K562 (cell line): Measurements from ENCODE around the gene ARHGEF12. TPM values are rescaled to one million over a fixed set of nuclear protein-coding genes. Genes with fewer than 3 reads are reported as not detected.

Source experiments
- ATAC-seq: fragments of 200-7000 bp; cut with Tn5 transposase; 3 replicates; pipeline ENCODE4 v1.9.1; 2020; ENCODE audit warnings: moderate library complexity
- BruUV-seq: library from RNA; stranded (reverse); fragments of 400-500 nt; replicated peaks from 2 replicates; lab custom pipeline; 2021; lab: Mats Ljungman, UMichigan
- CTCF ChIA-PET: fragments of 300-600 bp; formaldehyde crosslinking; extraction: SDS; loops from one replicate; lab custom pipeline; 2021; ENCODE audit warnings: low intra/inter-chr PET ratio; lab: Yijun Ruan, JAX
- POLR2A ChIA-PET: fragments of 300-600, 350-650 bp; sonication (Branson Sonifier 250); formaldehyde crosslinking; extraction: SDS; loops from one replicate; lab custom pipeline; 2021; ENCODE audit warnings: antibody characterized with exemption, inconsistent platforms; lab: Yijun Ruan, JAX
- DNase-seq, 4 experiments: peaks; one replicate each; pipeline versions ENCODE4 v3.0.0 to v3.0.0-alpha.2; 2011 to 2018; ENCODE audit warnings: low spot score in 3 of 4, mixed read lengths in 3 of 4; ENCODE audit errors: extremely low read depth in 1 of 4
- FAIRE-seq: peaks from 2 replicates; lab custom pipeline; 2011; peaks lifted over from hg19 to GRCh38; lab: Jason Lieb, UNC
- H2AFZ ChIP-seq: 2 replicates; pipeline ENCODE4 v1.6.0; 2011; ENCODE audit warnings: low read depth, low read length, control low read depth, inconsistent platforms
- H3K27ac ChIP-seq: fragments of 200-600 bp; 3 replicates; pipeline ENCODE4 v1.8.0; 2011; ENCODE audit warnings: low read depth, mild to moderate bottlenecking, control low read depth, inconsistent platforms, low read length, moderate library complexity, mixed read lengths; ENCODE audit errors: extremely low read depth
- H3K27me3 ChIP-seq, 2 experiments: fragments of 300-600 bp in 1 of 2; 2 replicates in 1 of 2; 3 replicates in 1 of 2; pipeline versions ENCODE4 v1.6.0 to v1.8.0; 2011; ENCODE audit warnings: inconsistent platforms in 2 of 2, low read length in 2 of 2, mild to moderate bottlenecking in 1 of 2, mixed read lengths in 1 of 2, moderate library complexity in 1 of 2; ENCODE audit not compliant: control insufficient read depth in 2 of 2, insufficient read depth in 2 of 2
- H3K36me3 ChIP-seq: fragments of 300-600 bp; 3 replicates; pipeline ENCODE4 v1.8.0; 2011; ENCODE audit warnings: mild to moderate bottlenecking, low read length, inconsistent platforms; ENCODE audit not compliant: control insufficient read depth, insufficient read depth
- H3K4me1 ChIP-seq, 2 experiments: fragments of 200-600 bp in 1 of 2; replicated peaks in 1 of 2; 2 replicates in 1 of 2; 3 replicates in 1 of 2; pipeline versions ENCODE4 v1.5.1 to v1.8.0; 2011; ENCODE audit warnings: inconsistent platforms in 2 of 2, low read length in 2 of 2, mild to moderate bottlenecking in 1 of 2, mixed read lengths in 1 of 2, moderate library complexity in 1 of 2; ENCODE audit not compliant: control insufficient read depth in 2 of 2, insufficient read depth in 2 of 2
- H3K4me2 ChIP-seq: 2 replicates; pipeline ENCODE4 v1.6.1; 2011; ENCODE audit warnings: low read length, control low read depth, inconsistent platforms, mixed read lengths; ENCODE audit not compliant: insufficient read depth
- H3K4me3 ChIP-seq: fragments of 200-600 bp; sonication (generic), shearing (Covaris generic); 2 replicates; pipeline ENCODE4 v1.5.1; 2016; ENCODE audit warnings: control low read depth, inconsistent platforms
- H3K79me2 ChIP-seq: fragments of 200-600 bp; 3 replicates; pipeline ENCODE4 v1.8.0; 2011; ENCODE audit warnings: low read length, inconsistent platforms; ENCODE audit not compliant: control insufficient read depth, insufficient read depth
- H3K9ac ChIP-seq, 2 experiments: 2 replicates each; pipeline versions ENCODE4 v1.6.0 to v1.6.1; 2011; ENCODE audit warnings: low read depth in 2 of 2, low read length in 2 of 2, control low read depth in 1 of 2, inconsistent platforms in 1 of 2, mild to moderate bottlenecking in 1 of 2, mixed read lengths in 1 of 2; ENCODE audit not compliant: insufficient read depth in 1 of 2
- H3K9me1 ChIP-seq: one replicate; pipeline ENCODE4 v1.6.0; 2011; ENCODE audit warnings: inconsistent platforms, mild to moderate bottlenecking, low read length, moderate library complexity; ENCODE audit not compliant: control insufficient read depth, insufficient read depth
- H3K9me3 ChIP-seq: replicated peaks from 2 replicates; pipeline ENCODE4 v1.5.1; 2011; ENCODE audit warnings: low read depth, low read length, inconsistent platforms; ENCODE audit not compliant: control insufficient read depth, insufficient read depth
- H4K20me1 ChIP-seq: replicated peaks from 2 replicates; pipeline ENCODE4 v1.6.1; 2011; ENCODE audit warnings: low read length, inconsistent platforms, mixed read lengths; ENCODE audit not compliant: control insufficient read depth, insufficient read depth
- BRCA1 ChIP-seq, 2 experiments: fragments of 450-650 bp in 1 of 2; sonication (generic) in 1 of 2; formaldehyde crosslinking in 1 of 2; IDR thresholded peaks; 2 replicates each; pipeline versions ENCODE4 v1.5.0 to v1.6.1; 2017 to 2020; ENCODE audit warnings: mild to moderate bottlenecking in 1 of 2, missing genetic modification reagents in 1 of 2
- CBFA2T2 ChIP-seq: fragments of 450-650 bp; conservative IDR thresholded peaks from 2 replicates; pipeline ENCODE4 v1.6.1; 2017; ENCODE audit warnings: mild to moderate bottlenecking
- CBX3 ChIP-seq, 2 experiments: IDR thresholded peaks; 1 replicate in 1 of 2; 2 replicates in 1 of 2; pipeline ENCODE4 v1.6.1; 2012; ENCODE audit warnings: inconsistent platforms in 2 of 2, low read length in 2 of 2, borderline replicate concordance in 1 of 2, control low read depth in 1 of 2
- CLOCK ChIP-seq: fragments of 250-450 bp; sonication (Bioruptor Pico); IDR thresholded peaks from 2 replicates; pipeline ENCODE4 v1.4.0; 2020; ENCODE audit warnings: mild to moderate bottlenecking, moderate library complexity, borderline replicate concordance
- GATA2 ChIP-seq: sonication (generic); formaldehyde crosslinking; IDR thresholded peaks from 2 replicates; pipeline ENCODE4 v1.4.0; 2020; ENCODE audit warnings: mild to moderate bottlenecking, missing genetic modification reagents
- GMEB1 ChIP-seq: fragments of 250-450 bp; sonication (Bioruptor Pico); IDR thresholded peaks from 2 replicates; pipeline ENCODE4 v1.4.0; 2020; ENCODE audit warnings: mild to moderate bottlenecking
- HMG20B ChIP-seq: fragments of 250-450 bp; sonication (Bioruptor Pico); IDR thresholded peaks from 2 replicates; pipeline ENCODE4 v1.5.0; 2021; ENCODE audit warnings: mild to moderate bottlenecking
- KDM2B ChIP-seq: fragments of 250-450 bp; sonication (Bioruptor Pico); IDR thresholded peaks from 2 replicates; pipeline ENCODE4 v1.8.0; 2021; ENCODE audit warnings: mild to moderate bottlenecking, moderate library complexity
- MCM7 ChIP-seq, 2 experiments: fragments of 450-650 bp; IDR thresholded peaks; 2 replicates each; pipeline ENCODE4 v1.6.1; 2016 to 2018
- NCOR1 ChIP-seq: fragments of 450-650 bp; IDR thresholded peaks from 2 replicates; pipeline ENCODE4 v1.6.1; 2016; ENCODE audit warnings: mild to moderate bottlenecking, moderate library complexity
- PURB ChIP-seq: sonication (generic); formaldehyde crosslinking; IDR thresholded peaks from 2 replicates; pipeline ENCODE4 v1.9.0; 2021; ENCODE audit warnings: low read depth, mild to moderate bottlenecking, missing genetic modification reagents
- RUNX1 ChIP-seq: sonication (generic); IDR thresholded peaks from 2 replicates; pipeline ENCODE4 v1.6.1; 2016; ENCODE audit warnings: antibody characterized with exemption, low read depth
- SMARCA4 ChIP-seq: fragments of 450-650 bp; IDR thresholded peaks from 2 replicates; pipeline ENCODE4 v1.6.1; 2016
- YY1 ChIP-seq, 3 experiments: IDR thresholded peaks; 2 replicates each; pipeline ENCODE4 v1.6.1; 2011; ENCODE audit warnings: low read length in 2 of 3, mild to moderate bottlenecking in 2 of 3, moderate library complexity in 2 of 3, borderline replicate concordance in 1 of 3, control low read depth in 1 of 3, low read depth in 1 of 3; ENCODE audit not compliant: insufficient read depth in 3 of 3, insufficient replicate concordance in 2 of 3, control insufficient read depth in 1 of 3, insufficient read length in 1 of 3; ENCODE audit errors: extremely low read depth in 1 of 3
- ZMIZ1 ChIP-seq, 2 experiments: fragments of 150-350 bp in 1 of 2; IDR thresholded peaks; 2 replicates each; pipeline ENCODE4 v1.6.1; 2012 to 2016; ENCODE audit warnings: low read depth in 2 of 2, low read length in 2 of 2, mild to moderate bottlenecking in 1 of 2, moderate library complexity in 1 of 2
- WGBS: fragments of 100-300 bp; shearing (Covaris generic); methylation state at CpG from one replicate; pipeline ENCODE4 v1.1.6; 2016; ENCODE audit warnings: low coverage, mixed read lengths; ENCODE audit not compliant: insufficient coverage; ENCODE audit errors: missing lambda C conversion rate; 5-methylcytosine and 5-hydroxymethylcytosine counted together
- in situ Hi-C: fragments of 300-500 bp; cut with MboI; formaldehyde crosslinking; loops from 4 replicates; pipeline ENCODE4 v1.15.0; 2018; ENCODE audit warnings: inconsistent platforms, mixed read lengths
- intact Hi-C: fragments of 100-400 bp; cut with micrococcal nuclease; formaldehyde crosslinking; loops from 2 replicates; pipeline ENCODE4 v1.14.2; 2022
- polyA plus RNA-seq, 8 experiments: library from polyadenylated mRNA; depleted of rRNA in 4 of 8; stranded (reverse) in 5 of 8; unstranded in 3 of 8; fragments of >200 nt; fragmentation: Nextera tagmentation in 2 of 8; fragmentation: Illumina TruSeq in 1 of 8; extraction: Ambion mirVana in 2 of 8; extraction: Trizol in 1 of 8; gene quantifications; 2 replicates each; pipeline versions ENCODE4 v1.2.1 to v1.2.3, GENCODE V29; 2011 to 2014; ENCODE audit warnings: inconsistent platforms in 1 of 8, missing spikeins in 1 of 8
- total RNA-seq, 7 experiments: library from RNA; depleted of rRNA in 6 of 7; stranded (reverse); fragments of >200 nt in 6 of 7; fragmentation: Illumina TruSeq in 2 of 7; extraction: Trizol in 2 of 7; gene quantifications; 2 replicates each; pipeline versions ENCODE4 v1.2.1 to v1.2.3, GENCODE V29; 2011 to 2021; ENCODE audit warnings: low replicate concordance in 1 of 7

The ARHGEF12 gene
- total and polyA plus RNA-seq, 9 of the 15 experiments (the other 6 are each of a cell fraction or from before 2014, with no cell fraction given) = 3.5 to 51.7 (median 29.5) TPM

GRCh38 chr11:120523196-120523595 is 187.0 kb downstream of the ARHGEF12 start:
- no peak for ATAC-seq
- DNase-seq = no peak
- WGBS = 2% methylated on average over 12 of the region's 12 CpGs
- no peaks in the 10 kb centered on the region for H3K9me3 ChIP-seq
- no peaks in the 10 kb centered on the region for H3K36me3 ChIP-seq
- ChIA-PET CTCF (no interaction called here), POLR2A (interaction anchor here (0.5 kb wide), 1 partner anchor 29 kb away, joined by 3 read pairs; no protein-coding TSS in a partner anchor)
- no peak overlapping the region for H3K4me3 ChIP-seq
- FAIRE-seq = no peak
- no peak overlapping the region for H3K27ac ChIP-seq
- BruUV-seq = no TSS peak
- H3K4me2 ChIP-seq = no peak overlapping the region
- H4K20me1 ChIP-seq = peaks cover 19% of the 10 kb centered on the region
- intact Hi-C loops (no loop called here), in situ Hi-C loops (loop anchor here (5.0 to 10.0 kb wide), 2 partner anchors 164 to 1072 kb away; no protein-coding TSS in a partner anchor)
- H3K9me1 ChIP-seq = no peaks in the 10 kb centered on the region
- no peaks in the 10 kb centered on the region for H3K4me1 ChIP-seq
- H3K9ac ChIP-seq = no peak overlapping the region
- peaks cover 40 to 88% of the 10 kb centered on the region in 2 experiments; a peak in 4 of 5 replicates for H3K27me3 ChIP-seq
- H2AFZ ChIP-seq = no peak overlapping the region
- H3K79me2 ChIP-seq = no peaks in the 10 kb centered on the region
- TF ChIP-seq YY1 (IDR thresholded peaks at IDR 0.05; ENCODE audit: borderline replicate concordance in 1 of 3, control insufficient read depth in 1 of 3, extremely low read depth in 1 of 3, insufficient read depth in 3 of 3, insufficient read length in 1 of 3, insufficient replicate concordance in 2 of 3, low read depth in 1 of 3, low read length in 2 of 3) = no peak
- TF ChIP-seq PURB = no peak
- TF ChIP-seq RUNX1 = no peak
- TF ChIP-seq ZMIZ1 (IDR thresholded peaks at IDR 0.05; ENCODE audit: low read depth in 2 of 2, low read length in 2 of 2) = no peak
- no peak for TF ChIP-seq CBFA2T2
- TF ChIP-seq GATA2 (CRISPR knock-in tag) = no peak
- TF ChIP-seq SMARCA4 = no peak
- TF ChIP-seq CBX3 (IDR thresholded peaks at IDR 0.05; ENCODE audit: borderline replicate concordance in 1 of 2, low read length in 2 of 2) = no peak
- no peak for TF ChIP-seq BRCA1 (IDR thresholded peaks at IDR 0.05)
- no peak for TF ChIP-seq BRCA1 (CRISPR knock-in tag; IDR thresholded peaks at IDR 0.05)
- no peak for TF ChIP-seq NCOR1
- TF ChIP-seq GMEB1 (CRISPR knock-in tag) = no peak
- no peak for TF ChIP-seq KDM2B (CRISPR knock-in tag)
- no peak for TF ChIP-seq CLOCK
- no peak for TF ChIP-seq MCM7 (IDR thresholded peaks at IDR 0.05)
- no peak for TF ChIP-seq HMG20B (CRISPR knock-in tag)
